ENCODE results near the gene PURA.
A peak's percentile ranks its signal among the peaks of the same experiment; 100 is the strongest.

PURA gene

DNA sequence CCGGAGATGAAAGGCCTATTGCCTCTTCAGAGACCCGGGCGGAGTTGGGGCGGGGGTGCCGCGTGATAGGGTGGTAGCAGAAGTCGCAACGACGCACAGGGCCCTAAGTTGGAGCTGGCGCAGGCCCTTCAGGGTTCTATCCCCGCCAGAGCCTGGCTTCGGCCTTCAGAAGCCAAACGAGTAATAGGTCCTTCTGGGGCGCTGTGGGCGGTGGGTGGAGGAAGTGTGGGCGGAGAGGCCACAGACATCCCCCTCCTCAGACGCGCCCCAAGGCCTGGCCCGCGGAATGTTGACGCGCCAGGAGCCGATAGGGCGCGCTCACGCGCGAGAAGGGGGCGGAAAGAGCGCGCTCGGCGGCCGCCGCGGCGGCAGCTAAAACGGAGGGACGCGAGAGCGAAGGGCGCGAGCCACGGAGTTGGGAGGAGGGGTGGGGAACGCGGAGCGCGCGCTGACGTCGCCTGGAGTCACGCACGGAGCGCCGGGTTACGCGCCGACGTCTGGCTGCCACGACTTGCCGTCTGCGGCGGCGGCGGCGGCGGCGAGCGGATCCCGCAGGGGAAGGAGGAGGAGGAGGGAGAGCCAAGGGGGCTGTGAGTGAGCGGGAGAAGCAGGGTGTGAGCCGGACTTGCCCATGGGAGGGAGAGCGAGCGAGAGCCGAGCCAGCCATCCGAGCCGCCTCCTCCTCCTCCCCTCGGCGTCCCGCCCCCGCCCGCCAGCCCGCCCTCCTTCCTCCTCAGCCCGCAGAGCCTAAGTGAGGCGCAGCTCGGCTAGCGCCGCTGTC, 6.4 kb upstream of the PURA start (continued):
- TF ChIP-seq ZNF558 (tag by site-specific recombination; IDR thresholded peaks at IDR 0.05) (no peak), ZNF768 (tag by site-specific recombination; IDR thresholded peaks at IDR 0.05) (no peak), KLF7 (tag by site-specific recombination; IDR thresholded peaks at IDR 0.05; ENCODE audit: borderline replicate concordance) (peak; percentile 66; the same call in 1 of the 2 replicates), ZNF585B (tag by site-specific recombination; IDR thresholded peaks at IDR 0.05) (no peak), KLF8 (tag by site-specific recombination; IDR thresholded peaks at IDR 0.05) (peak; percentile 66), ZNF510 (tag by site-specific recombination; IDR thresholded peaks at IDR 0.05; ENCODE audit: insufficient replicate concordance) (no peak), ZNF423 (tag by site-specific recombination; IDR thresholded peaks at IDR 0.05) (no peak), ZNF223 (tag by site-specific recombination; IDR thresholded peaks at IDR 0.05) (no peak), ZNF544 (tag by site-specific recombination; IDR thresholded peaks at IDR 0.05) (no peak), ZNF16 (tag by site-specific recombination; IDR thresholded peaks at IDR 0.05; ENCODE audit: low read depth) (no peak), ZNF624 (tag by site-specific recombination; IDR thresholded peaks at IDR 0.05) (no peak), ZNF629 (tag by site-specific recombination; IDR thresholded peaks at IDR 0.05) (peak; percentile 78), ZNF830 (tag by site-specific recombination; IDR thresholded peaks at IDR 0.05; ENCODE audit: low read depth) (no peak), ZNF112 (tag by site-specific recombination; IDR thresholded peaks at IDR 0.05) (no peak), ZNF654 (tag by site-specific recombination; IDR thresholded peaks at IDR 0.05; ENCODE audit: low read depth) (no peak), KLF10 (tag by site-specific recombination; IDR thresholded peaks at IDR 0.05) (no peak; the same call in 1 of the 2 replicates), ZNF211 (tag by site-specific recombination; IDR thresholded peaks at IDR 0.05; ENCODE audit: low read depth) (no peak), ZNF175 (tag by site-specific recombination; IDR thresholded peaks at IDR 0.05) (no peak), ZSCAN30 (tag by site-specific recombination; IDR thresholded peaks at IDR 0.05) (peak; percentile 62; the same call in 1 of the 2 replicates), GLI4 (tag by site-specific recombination; IDR thresholded peaks at IDR 0.05) (peak; percentile 71; the same call in 1 of the 2 replicates)
- TF ChIP-seq, protein P1, sequence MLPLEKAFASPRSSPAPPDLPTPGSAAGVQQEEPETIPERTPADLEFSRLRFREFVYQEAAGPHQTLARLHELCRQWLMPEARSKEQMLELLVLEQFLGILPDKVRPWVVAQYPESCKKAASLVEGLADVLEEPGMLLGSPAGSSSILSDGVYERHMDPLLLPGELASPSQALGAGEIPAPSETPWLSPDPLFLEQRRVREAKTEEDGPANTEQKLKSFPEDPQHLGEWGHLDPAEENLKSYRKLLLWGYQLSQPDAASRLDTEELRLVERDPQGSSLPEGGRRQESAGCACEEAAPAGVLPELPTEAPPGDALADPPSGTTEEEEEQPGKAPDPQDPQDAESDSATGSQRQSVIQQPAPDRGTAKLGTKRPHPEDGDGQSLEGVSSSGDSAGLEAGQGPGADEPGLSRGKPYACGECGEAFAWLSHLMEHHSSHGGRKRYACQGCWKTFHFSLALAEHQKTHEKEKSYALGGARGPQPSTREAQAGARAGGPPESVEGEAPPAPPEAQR (tag by site-specific recombination; IDR thresholded peaks at IDR 0.05): no peak
- TF ChIP-seq, protein P2, sequence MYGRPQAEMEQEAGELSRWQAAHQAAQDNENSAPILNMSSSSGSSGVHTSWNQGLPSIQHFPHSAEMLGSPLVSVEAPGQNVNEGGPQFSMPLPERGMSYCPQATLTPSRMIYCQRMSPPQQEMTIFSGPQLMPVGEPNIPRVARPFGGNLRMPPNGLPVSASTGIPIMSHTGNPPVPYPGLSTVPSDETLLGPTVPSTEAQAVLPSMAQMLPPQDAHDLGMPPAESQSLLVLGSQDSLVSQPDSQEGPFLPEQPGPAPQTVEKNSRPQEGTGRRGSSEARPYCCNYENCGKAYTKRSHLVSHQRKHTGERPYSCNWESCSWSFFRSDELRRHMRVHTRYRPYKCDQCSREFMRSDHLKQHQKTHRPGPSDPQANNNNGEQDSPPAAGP (tag by site-specific recombination; IDR thresholded peaks at IDR 0.05): peak; percentile 51
- TF ChIP-seq, protein P3, sequence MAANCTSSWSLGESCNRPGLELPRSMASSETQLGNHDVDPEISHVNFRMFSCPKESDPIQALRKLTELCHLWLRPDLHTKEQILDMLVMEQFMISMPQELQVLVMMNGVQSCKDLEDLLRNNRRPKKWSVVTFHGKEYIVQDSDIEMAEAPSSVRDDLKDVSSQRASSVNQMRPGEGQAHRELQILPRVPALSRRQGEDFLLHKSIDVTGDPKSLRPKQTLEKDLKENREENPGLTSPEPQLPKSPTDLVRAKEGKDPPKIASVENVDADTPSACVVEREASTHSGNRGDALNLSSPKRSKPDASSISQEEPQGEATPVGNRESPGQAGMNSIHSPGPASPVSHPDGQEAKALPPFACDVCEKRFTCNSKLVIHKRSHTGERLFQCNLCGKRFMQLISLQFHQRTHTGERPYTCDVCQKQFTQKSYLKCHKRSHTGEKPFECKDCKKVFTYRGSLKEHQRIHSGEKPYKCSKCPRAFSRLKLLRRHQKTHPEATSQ (tag by site-specific recombination; IDR thresholded peaks at IDR 0.05): no peak
- TF ChIP-seq, protein P4, sequence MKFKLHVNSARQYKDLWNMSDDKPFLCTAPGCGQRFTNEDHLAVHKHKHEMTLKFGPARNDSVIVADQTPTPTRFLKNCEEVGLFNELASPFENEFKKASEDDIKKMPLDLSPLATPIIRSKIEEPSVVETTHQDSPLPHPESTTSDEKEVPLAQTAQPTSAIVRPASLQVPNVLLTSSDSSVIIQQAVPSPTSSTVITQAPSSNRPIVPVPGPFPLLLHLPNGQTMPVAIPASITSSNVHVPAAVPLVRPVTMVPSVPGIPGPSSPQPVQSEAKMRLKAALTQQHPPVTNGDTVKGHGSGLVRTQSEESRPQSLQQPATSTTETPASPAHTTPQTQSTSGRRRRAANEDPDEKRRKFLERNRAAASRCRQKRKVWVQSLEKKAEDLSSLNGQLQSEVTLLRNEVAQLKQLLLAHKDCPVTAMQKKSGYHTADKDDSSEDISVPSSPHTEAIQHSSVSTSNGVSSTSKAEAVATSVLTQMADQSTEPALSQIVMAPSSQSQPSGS (tag by site-specific recombination; IDR thresholded peaks at IDR 0.05; ENCODE audit: low read depth): peak; percentile 58
- TF ChIP-seq, protein P5, sequence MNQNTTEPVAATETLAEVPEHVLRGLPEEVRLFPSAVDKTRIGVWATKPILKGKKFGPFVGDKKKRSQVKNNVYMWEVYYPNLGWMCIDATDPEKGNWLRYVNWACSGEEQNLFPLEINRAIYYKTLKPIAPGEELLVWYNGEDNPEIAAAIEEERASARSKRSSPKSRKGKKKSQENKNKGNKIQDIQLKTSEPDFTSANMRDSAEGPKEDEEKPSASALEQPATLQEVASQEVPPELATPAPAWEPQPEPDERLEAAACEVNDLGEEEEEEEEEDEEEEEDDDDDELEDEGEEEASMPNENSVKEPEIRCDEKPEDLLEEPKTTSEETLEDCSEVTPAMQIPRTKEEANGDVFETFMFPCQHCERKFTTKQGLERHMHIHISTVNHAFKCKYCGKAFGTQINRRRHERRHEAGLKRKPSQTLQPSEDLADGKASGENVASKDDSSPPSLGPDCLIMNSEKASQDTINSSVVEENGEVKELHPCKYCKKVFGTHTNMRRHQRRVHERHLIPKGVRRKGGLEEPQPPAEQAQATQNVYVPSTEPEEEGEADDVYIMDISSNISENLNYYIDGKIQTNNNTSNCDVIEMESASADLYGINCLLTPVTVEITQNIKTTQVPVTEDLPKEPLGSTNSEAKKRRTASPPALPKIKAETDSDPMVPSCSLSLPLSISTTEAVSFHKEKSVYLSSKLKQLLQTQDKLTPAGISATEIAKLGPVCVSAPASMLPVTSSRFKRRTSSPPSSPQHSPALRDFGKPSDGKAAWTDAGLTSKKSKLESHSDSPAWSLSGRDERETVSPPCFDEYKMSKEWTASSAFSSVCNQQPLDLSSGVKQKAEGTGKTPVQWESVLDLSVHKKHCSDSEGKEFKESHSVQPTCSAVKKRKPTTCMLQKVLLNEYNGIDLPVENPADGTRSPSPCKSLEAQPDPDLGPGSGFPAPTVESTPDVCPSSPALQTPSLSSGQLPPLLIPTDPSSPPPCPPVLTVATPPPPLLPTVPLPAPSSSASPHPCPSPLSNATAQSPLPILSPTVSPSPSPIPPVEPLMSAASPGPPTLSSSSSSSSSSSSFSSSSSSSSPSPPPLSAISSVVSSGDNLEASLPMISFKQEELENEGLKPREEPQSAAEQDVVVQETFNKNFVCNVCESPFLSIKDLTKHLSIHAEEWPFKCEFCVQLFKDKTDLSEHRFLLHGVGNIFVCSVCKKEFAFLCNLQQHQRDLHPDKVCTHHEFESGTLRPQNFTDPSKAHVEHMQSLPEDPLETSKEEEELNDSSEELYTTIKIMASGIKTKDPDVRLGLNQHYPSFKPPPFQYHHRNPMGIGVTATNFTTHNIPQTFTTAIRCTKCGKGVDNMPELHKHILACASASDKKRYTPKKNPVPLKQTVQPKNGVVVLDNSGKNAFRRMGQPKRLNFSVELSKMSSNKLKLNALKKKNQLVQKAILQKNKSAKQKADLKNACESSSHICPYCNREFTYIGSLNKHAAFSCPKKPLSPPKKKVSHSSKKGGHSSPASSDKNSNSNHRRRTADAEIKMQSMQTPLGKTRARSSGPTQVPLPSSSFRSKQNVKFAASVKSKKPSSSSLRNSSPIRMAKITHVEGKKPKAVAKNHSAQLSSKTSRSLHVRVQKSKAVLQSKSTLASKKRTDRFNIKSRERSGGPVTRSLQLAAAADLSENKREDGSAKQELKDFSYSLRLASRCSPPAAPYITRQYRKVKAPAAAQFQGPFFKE (tag by site-specific recombination; IDR thresholded peaks at IDR 0.05; ENCODE audit: borderline replicate concordance): no peak
- TF ChIP-seq, protein P6, sequence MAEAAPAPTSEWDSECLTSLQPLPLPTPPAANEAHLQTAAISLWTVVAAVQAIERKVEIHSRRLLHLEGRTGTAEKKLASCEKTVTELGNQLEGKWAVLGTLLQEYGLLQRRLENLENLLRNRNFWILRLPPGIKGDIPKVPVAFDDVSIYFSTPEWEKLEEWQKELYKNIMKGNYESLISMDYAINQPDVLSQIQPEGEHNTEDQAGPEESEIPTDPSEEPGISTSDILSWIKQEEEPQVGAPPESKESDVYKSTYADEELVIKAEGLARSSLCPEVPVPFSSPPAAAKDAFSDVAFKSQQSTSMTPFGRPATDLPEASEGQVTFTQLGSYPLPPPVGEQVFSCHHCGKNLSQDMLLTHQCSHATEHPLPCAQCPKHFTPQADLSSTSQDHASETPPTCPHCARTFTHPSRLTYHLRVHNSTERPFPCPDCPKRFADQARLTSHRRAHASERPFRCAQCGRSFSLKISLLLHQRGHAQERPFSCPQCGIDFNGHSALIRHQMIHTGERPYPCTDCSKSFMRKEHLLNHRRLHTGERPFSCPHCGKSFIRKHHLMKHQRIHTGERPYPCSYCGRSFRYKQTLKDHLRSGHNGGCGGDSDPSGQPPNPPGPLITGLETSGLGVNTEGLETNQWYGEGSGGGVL (tag by site-specific recombination; IDR thresholded peaks at IDR 0.05): peak; percentile 97
